HG02571 (cell line): ENCODE measurements around the gene MIXL1.

Source experiments
- ATAC-seq: cut with Tn5 transposase; IDR thresholded peaks from one replicate; pipeline ENCODE4 v1.9.1; 2021; ENCODE audit warnings: mild to moderate bottlenecking, moderate library complexity; ENCODE audit not compliant: unreplicated experiment

The MIXL1 gene

DNA sequence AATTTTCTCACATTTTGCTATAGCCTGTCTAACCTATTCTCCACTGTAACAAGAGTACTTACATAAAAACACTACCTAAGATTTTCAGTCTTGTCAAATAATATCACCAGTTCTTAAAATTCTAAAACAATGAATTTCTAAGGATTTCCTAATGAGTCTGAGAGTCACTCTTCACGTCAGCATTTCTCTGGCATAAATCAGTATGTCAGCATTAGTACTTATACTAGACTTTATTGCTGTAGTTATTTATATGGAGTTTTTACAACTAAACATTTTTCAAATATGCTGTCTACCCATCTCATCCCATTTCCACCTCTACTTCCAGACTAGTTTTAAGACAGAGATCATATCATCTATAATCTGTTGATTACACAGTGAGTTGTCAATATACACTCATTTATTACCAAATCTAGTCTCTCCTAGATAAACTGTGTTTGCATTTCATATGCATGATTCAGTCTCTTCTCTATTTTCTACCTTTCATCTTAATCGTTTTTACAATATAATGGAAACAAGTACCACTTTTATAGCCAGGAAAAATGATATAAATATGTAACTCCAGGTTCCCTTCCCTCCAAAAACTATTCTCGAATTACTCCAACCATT lies 52.7 kb downstream of the MIXL1 start:
- ATAC-seq: no peak
